HCT116 (cell line): ENCODE data around the gene ARHGAP31. TPM values are rescaled to one million over a fixed set of nuclear protein-coding genes. Genes with fewer than 3 reads are reported as not detected.

Experiments used
- ATAC-seq: fragments of 200-7000 bp; cut with Tn5 transposase; 2 replicates; pipeline ENCODE4 v1.9.1; 2020; ENCODE audit warnings: mild to moderate bottlenecking, moderate library complexity
- BruUV-seq: library from RNA; stranded (reverse); fragments of 400-500 nt; replicated peaks from 2 replicates; lab custom pipeline; 2021; lab: Mats Ljungman, UMichigan
- CTCF ChIA-PET: fragments of 300-600 bp; sonication (Branson Sonifier 250); formaldehyde crosslinking; loops from one replicate; lab custom pipeline; 2021; ENCODE audit warnings: antibody characterized with exemption; lab: Charles Lee
- POLR2A ChIA-PET: fragments of 300-600, 350-600 bp; sonication (Branson Sonifier 250); formaldehyde crosslinking; loops from one replicate; lab custom pipeline; 2021; ENCODE audit warnings: antibody characterized with exemption; lab: Charles Lee
- RAD21 ChIA-PET, 2 experiments: fragments of 300-600 bp; sonication (Branson Sonifier 250); formaldehyde crosslinking; loops; one replicate each; lab custom pipeline; 2023; ENCODE audit warnings: low total read pairs in 2 of 2; ENCODE audit not compliant: uncharacterized antibody in 2 of 2, unreplicated experiment in 2 of 2, low non-redundant PET in 1 of 2; lab: Charles Lee
- DNase-seq: peaks from one replicate; pipeline ENCODE4 v3.0.0-alpha.2; 2010; ENCODE audit warnings: low read depth, low spot score
- H2AFZ ChIP-seq: fragments of 200-600 bp; shearing (Covaris generic), sonication (generic); 2 replicates; pipeline ENCODE4 v1.6.1; 2017; ENCODE audit warnings: low read depth, mixed run types, mixed read lengths, antibody characterized with exemption, low read length; ENCODE audit not compliant: poor library complexity, severe bottlenecking
- H3K27ac ChIP-seq: 2 replicates; pipeline ENCODE4 v1.5.1; 2012; ENCODE audit warnings: low read depth, low read length
- H3K27me3 ChIP-seq: fragments of 200-600 bp; sonication (generic); 2 replicates; pipeline ENCODE4 v1.6.1; 2016; ENCODE audit warnings: mixed run types, low read length, mixed read lengths; ENCODE audit not compliant: insufficient read depth
- H3K36me3 ChIP-seq, 2 experiments: fragments of 200-500 bp in 1 of 2; fragments of 200-600 bp in 1 of 2; sonication (Bioruptor generic) in 1 of 2; sonication (generic) in 1 of 2; 2 replicates each; pipeline versions ENCODE4 v1.5.1 to v1.6.1; 2014 to 2016; ENCODE audit warnings: low read length in 2 of 2, inconsistent platforms in 1 of 2, mixed read lengths in 1 of 2, mixed run types in 1 of 2; ENCODE audit not compliant: insufficient read depth in 2 of 2, control insufficient read depth in 1 of 2
- H3K4me1 ChIP-seq, 2 experiments: fragments of 200-600 bp in 1 of 2; sonication (generic) in 1 of 2; 2 replicates each; pipeline versions ENCODE4 v1.5.1 to v1.6.1; 2012 to 2017; ENCODE audit warnings: low read length in 2 of 2, inconsistent platforms in 1 of 2, mild to moderate bottlenecking in 1 of 2, mixed read lengths in 1 of 2, mixed run types in 1 of 2, moderate library complexity in 1 of 2; ENCODE audit not compliant: insufficient read depth in 2 of 2, control insufficient read depth in 1 of 2
- H3K4me2 ChIP-seq: fragments of 200-600 bp; sonication (generic); 2 replicates; pipeline ENCODE4 v1.6.1; 2017; ENCODE audit warnings: mixed run types, low read length, mixed read lengths
- H3K4me3 ChIP-seq, 2 experiments: fragments of 200-600 bp in 1 of 2; sonication (generic) in 1 of 2; replicated peaks in 1 of 2; 2 replicates each; pipeline ENCODE4 v1.5.1; 2011 to 2016; ENCODE audit warnings: low read length in 2 of 2, control low read depth in 1 of 2, low read depth in 1 of 2, mild to moderate bottlenecking in 1 of 2, mixed read lengths in 1 of 2, mixed run types in 1 of 2
- H3K79me2 ChIP-seq: fragments of 200-600 bp; sonication (generic); 2 replicates; pipeline ENCODE4 v1.6.1; 2017; ENCODE audit warnings: mild to moderate bottlenecking, mixed run types, low read length, moderate library complexity, mixed read lengths; ENCODE audit not compliant: insufficient read depth
- H3K9ac ChIP-seq: fragments of 200-600 bp; sonication (generic); 2 replicates; pipeline ENCODE4 v1.6.1; 2016; ENCODE audit warnings: low read length, mixed read lengths
- H3K9me2 ChIP-seq: fragments of 200-600 bp; sonication (generic), shearing (Covaris generic); 2 replicates; pipeline ENCODE4 v1.6.1; 2017; ENCODE audit warnings: mixed run types, mild to moderate bottlenecking, moderate library complexity; ENCODE audit not compliant: insufficient read depth
- H3K9me3 ChIP-seq, 2 experiments: fragments of 200-500 bp in 1 of 2; fragments of 200-600 bp in 1 of 2; sonication (Bioruptor generic) in 1 of 2; sonication (generic) in 1 of 2; 2 replicates each; pipeline ENCODE4 v1.6.1; 2014 to 2017; ENCODE audit warnings: low read length in 2 of 2, mixed read lengths in 2 of 2, inconsistent platforms in 1 of 2, low read depth in 1 of 2, mild to moderate bottlenecking in 1 of 2, mixed run types in 1 of 2, moderate library complexity in 1 of 2; ENCODE audit not compliant: control insufficient read depth in 1 of 2, insufficient read depth in 1 of 2
- H4K20me1 ChIP-seq: fragments of 200-600 bp; sonication (generic), shearing (Covaris generic); 2 replicates; pipeline ENCODE4 v1.6.1; 2017; ENCODE audit warnings: mixed run types, mild to moderate bottlenecking, moderate library complexity; ENCODE audit not compliant: insufficient read depth
- CBX3 ChIP-seq: IDR thresholded peaks from 2 replicates; pipeline ENCODE4 v1.6.1; 2012; ENCODE audit warnings: low read depth
- CTCF ChIP-seq, 3 experiments: fragments of 200-600 bp in 1 of 3; sonication (generic) in 1 of 3; IDR thresholded peaks in 2 of 3; conservative IDR thresholded peaks in 1 of 3; 2 replicates each; pipeline ENCODE4 v1.5.1; 2012 to 2017; ENCODE audit warnings: low read depth in 2 of 3, low read length in 2 of 3, antibody characterized with exemption in 1 of 3, borderline replicate concordance in 1 of 3, control low read depth in 1 of 3, mild to moderate bottlenecking in 1 of 3, mixed read lengths in 1 of 3, mixed run types in 1 of 3, moderate library complexity in 1 of 3; ENCODE audit not compliant: insufficient read depth in 1 of 3
- EGR1 ChIP-seq: IDR thresholded peaks from 2 replicates; pipeline ENCODE4 v1.6.1; 2012; ENCODE audit warnings: low read depth
- ELF1 ChIP-seq: IDR thresholded peaks from 2 replicates; pipeline ENCODE4 v1.6.1; 2012; ENCODE audit warnings: low read depth, borderline replicate concordance
- POLR2AphosphoS5 ChIP-seq: IDR thresholded peaks from 2 replicates; pipeline ENCODE4 v1.6.1; 2011; ENCODE audit warnings: mild to moderate bottlenecking, low read depth, low read length, moderate library complexity
- REST ChIP-seq: IDR thresholded peaks from 2 replicates; pipeline ENCODE4 v1.6.1; 2012; ENCODE audit warnings: low read depth
- SRF ChIP-seq: IDR thresholded peaks from 2 replicates; pipeline ENCODE4 v1.6.1; 2012; ENCODE audit warnings: low read depth
- ZBTB33 ChIP-seq: IDR thresholded peaks from 2 replicates; pipeline ENCODE4 v1.6.1; 2011; ENCODE audit warnings: mild to moderate bottlenecking, low read length, moderate library complexity; ENCODE audit not compliant: insufficient replicate concordance; ENCODE audit errors: extremely low read depth
- intact Hi-C: fragments of 100-400 bp; cut with micrococcal nuclease; formaldehyde crosslinking; loops from 2 replicates; pipeline ENCODE4 v1.10.0; 2022
- total RNA-seq: library from RNA; stranded (reverse); gene quantifications from one replicate; pipeline ENCODE4 v1.2.1, GENCODE V29; 2021; ENCODE audit not compliant: unreplicated experiment
- TF ChIP-seq, protein P1 (sequence below): IDR thresholded peaks from 2 replicates; pipeline ENCODE4 v1.6.1; 2012
- TF ChIP-seq, protein P2 (sequence below): IDR thresholded peaks from 2 replicates; pipeline ENCODE4 v1.6.1; 2012

ARHGAP31 gene
- total RNA-seq, 1 experiment from 2014 or later = 0.93 TPM

GRCh38 chr3:119433613-119434325 is 139.6 kb downstream of the ARHGAP31 start (continued):
- TF ChIP-seq CTCF (IDR thresholded peaks at IDR 0.05 in 2 of 3, conservative IDR thresholded peaks at IDR 0.05 in 1 of 3; ENCODE audit: borderline replicate concordance in 1 of 3, insufficient read depth in 1 of 3, low read depth in 2 of 3, low read length in 2 of 3) = no peak
- no peak for TF ChIP-seq POLR2AphosphoS5
- no peak for TF ChIP-seq REST
- TF ChIP-seq SRF = no peak
- TF ChIP-seq ELF1 = no peak

DNA sequence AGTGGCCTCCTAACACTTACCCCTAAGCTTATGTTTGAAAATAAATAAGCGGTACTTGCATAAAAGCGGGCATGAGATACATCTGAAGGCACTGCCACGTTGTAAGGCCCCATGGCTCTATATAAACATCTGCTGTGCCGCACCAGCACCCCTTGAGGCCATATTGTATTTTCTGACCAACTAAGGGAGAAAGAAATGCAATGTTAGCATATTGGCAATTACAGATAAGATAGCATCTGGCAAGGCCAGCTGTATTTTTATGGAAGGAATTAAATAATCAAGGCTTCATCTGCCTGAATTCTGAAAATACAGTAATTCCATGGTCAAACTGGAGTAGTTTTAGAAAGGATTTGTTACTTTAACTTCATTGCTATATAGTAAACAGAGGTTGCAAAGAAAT is 140.5 kb downstream of the ARHGAP31 start:
- H3K79me2 ChIP-seq = no peaks in the 10 kb centered on the region
- RAD21 ChIA-PET = no interaction called here
- no peak overlapping the region for H2AFZ ChIP-seq
- H3K9me2 ChIP-seq = no peaks in the 10 kb centered on the region
- no peaks in the 10 kb centered on the region for H3K4me1 ChIP-seq
- DNase-seq (no peak), ATAC-seq (no peak)
- no peaks in the 10 kb centered on the region for H4K20me1 ChIP-seq
- POLR2A ChIA-PET = no interaction called here
- BruUV-seq = no TSS peak
- no peaks in the 10 kb centered on the region for H3K9me3 ChIP-seq
- H3K4me2 ChIP-seq = no peak overlapping the region
- H3K36me3 ChIP-seq = peaks cover 45 to 57% of the 10 kb centered on the region in 2 experiments
- CTCF ChIA-PET = no interaction called here
- TF ChIP-seq, protein P1, sequence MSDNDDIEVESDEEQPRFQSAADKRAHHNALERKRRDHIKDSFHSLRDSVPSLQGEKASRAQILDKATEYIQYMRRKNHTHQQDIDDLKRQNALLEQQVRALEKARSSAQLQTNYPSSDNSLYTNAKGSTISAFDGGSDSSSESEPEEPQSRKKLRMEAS = no peak
- TF ChIP-seq, protein P2, sequence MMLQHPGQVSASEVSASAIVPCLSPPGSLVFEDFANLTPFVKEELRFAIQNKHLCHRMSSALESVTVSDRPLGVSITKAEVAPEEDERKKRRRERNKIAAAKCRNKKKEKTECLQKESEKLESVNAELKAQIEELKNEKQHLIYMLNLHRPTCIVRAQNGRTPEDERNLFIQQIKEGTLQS = no peak
- TF ChIP-seq CTCF (IDR thresholded peaks at IDR 0.05 in 2 of 3, conservative IDR thresholded peaks at IDR 0.05 in 1 of 3; ENCODE audit: borderline replicate concordance in 1 of 3, insufficient read depth in 1 of 3, low read depth in 2 of 3, low read length in 2 of 3) (peak in 1 of 3 experiments; percentile 11; a peak in 1 of 6 replicates), SRF (no peak), EGR1 (no peak), ZBTB33 (no peak), CBX3 (no peak)
- H3K9ac ChIP-seq = no peak overlapping the region
- no peak overlapping the region for H3K4me3 ChIP-seq
- no peaks in the 10 kb centered on the region for H3K27me3 ChIP-seq
- H3K27ac ChIP-seq = no peak overlapping the region
- intact Hi-C loops = no loop called here
